HG03354 (cell line): ENCODE results near the gene GCNT4.

ENCODE experiments used
- ATAC-seq: cut with Tn5 transposase; IDR thresholded peaks from one replicate; pipeline ENCODE4 v1.9.1; 2021; ENCODE audit warnings: mild to moderate bottlenecking; ENCODE audit not compliant: unreplicated experiment, poor library complexity, severe bottlenecking

Gene GCNT4

GRCh38 chr5:75020016-75020656 lies 32.2 kb downstream of the GCNT4 start:
- no peak for ATAC-seq

GRCh38 chr5:75018805-75019587 lies 33.4 kb downstream of the GCNT4 start:
- ATAC-seq, result no peak

GRCh38 chr5:75017971-75018370 lies 34.4 kb downstream of the GCNT4 start:
- ATAC-seq, result no peak

- no peak for ATAC-seq
Measured at GRCh38 chr5:75016896-75017295, 35.5 kb downstream of the GCNT4 start.

- ATAC-seq, result no peak
Measured at GRCh38 chr5:75012748-75013147, 39.6 kb downstream of the GCNT4 start.

GRCh38 chr5:75010838-75011237 lies 41.5 kb downstream of the GCNT4 start:
- no peak for ATAC-seq

- ATAC-seq, result no peak
Measured at GRCh38 chr5:75009556-75010345, 42.6 kb downstream of the GCNT4 start.

- ATAC-seq, result no peak
Measured at GRCh38 chr5:75006865-75007822, 45.2 kb downstream of the GCNT4 start.

GRCh38 chr5:75005561-75005960 lies 46.8 kb downstream of the GCNT4 start:
- no peak for ATAC-seq
